ENCODE measurements around the gene DDX17. TPM values are rescaled to one million over a fixed set of nuclear protein-coding genes. Genes with fewer than 3 reads are reported as not detected.

The DDX17 gene
- total and polyA plus RNA-seq, 9 of the 15 experiments (the other 6 are each of a cell fraction or from before 2014, with no cell fraction given) = 17.6 to 421 (median 189) TPM

- TF ChIP-seq E2F6 (IDR thresholded peaks at IDR 0.05; ENCODE audit: borderline replicate concordance in 1 of 2, extremely low read depth in 1 of 2, insufficient read depth in 1 of 2, insufficient read length in 1 of 2, low read depth in 1 of 2, low read length in 1 of 2, poor library complexity in 1 of 2, severe bottlenecking in 1 of 2) = no peak
These were observed 7.0 kb upstream of the DDX17 start (continued) for GRCh38 chr22:38513063-38513462.

DNA sequence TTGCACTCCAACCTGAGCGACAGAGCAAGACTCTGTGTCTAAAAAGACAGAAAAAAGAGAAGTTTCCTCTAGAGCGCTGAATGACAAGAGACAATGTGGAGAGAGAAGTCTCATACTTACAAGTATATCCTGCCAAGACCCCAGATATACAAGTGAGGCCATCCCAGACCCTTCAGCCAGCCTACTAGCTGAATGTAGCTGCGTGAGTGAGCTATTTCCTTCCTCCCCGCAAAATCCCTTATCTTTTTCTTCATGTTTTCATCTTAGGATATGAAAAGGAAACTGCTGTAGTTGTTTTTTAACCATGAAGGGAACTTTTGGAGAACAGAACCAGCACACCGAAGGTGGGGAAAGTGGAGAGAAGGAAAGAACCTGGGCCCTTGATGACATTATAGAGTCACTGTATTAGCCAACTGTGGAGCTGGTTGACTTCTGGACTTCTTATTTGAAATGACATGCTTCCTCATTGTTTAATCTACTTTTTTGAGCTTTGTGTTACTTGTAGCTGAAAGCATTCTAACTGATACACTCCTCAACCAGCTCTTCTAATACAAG, 4.4 kb upstream of the DDX17 start:
- DNase-seq (ENCODE audit: extremely low read depth in 1 of 4, low spot score in 3 of 4) (no peak), ATAC-seq (no peak), FAIRE-seq (no peak)
- Histone ChIP-seq H3K27ac (ENCODE audit: extremely low read depth, low read depth, low read length) (peak overlapping the region; percentile 21; the same call in 1 of the 3 replicates), H3K27me3 (ENCODE audit: control insufficient read depth in 2 of 2, insufficient read depth in 2 of 2, low read length in 2 of 2) (no peaks in the 10 kb centered on the region), H4K20me1 (replicated peaks; ENCODE audit: control insufficient read depth, insufficient read depth, low read length) (no peaks in the 10 kb centered on the region), H3K4me2 (ENCODE audit: insufficient read depth, low read length) (no peak overlapping the region), H3K36me3 (ENCODE audit: control insufficient read depth, insufficient read depth, low read length) (no peaks in the 10 kb centered on the region), H3K9me3 (replicated peaks; ENCODE audit: control insufficient read depth, insufficient read depth, low read depth, low read length) (no peaks in the 10 kb centered on the region), H2AFZ (ENCODE audit: low read depth, low read length) (peak overlapping the region; percentile 75), H3K4me3 (no peak overlapping the region), H3K4me1 (replicated peaks in 1 of 2; ENCODE audit: control insufficient read depth in 2 of 2, insufficient read depth in 2 of 2, low read length in 2 of 2) (peaks cover 32 to 35% of the 10 kb centered on the region in 2 experiments; a peak in 4 of 5 replicates), H3K79me2 (ENCODE audit: control insufficient read depth, insufficient read depth, low read length) (peaks cover 6% of the 10 kb centered on the region), H3K9me1 (ENCODE audit: control insufficient read depth, insufficient read depth, low read length) (no peaks in the 10 kb centered on the region), H3K9ac (ENCODE audit: insufficient read depth in 1 of 2, low read depth in 2 of 2, low read length in 2 of 2) (peak overlapping the region in 1 of 2 experiments; percentile 8; a peak in 1 of 4 replicates)
- intact Hi-C loops (cut with micrococcal nuclease) (loop anchor here (5.0 kb wide), 1 partner anchor 62 kb away; the partner anchor contains the start of gene DMC1), in situ Hi-C loops (cut with MboI) (no loop called here)
- 36% methylated on average over 4 of the region's 5 CpGs for WGBS (ENCODE audit: insufficient coverage, low coverage, missing lambda C conversion rate)
- no TSS peak for BruUV-seq (replicated peaks)
- ChIA-PET POLR2A (interaction anchor here (0.6 to 3.4 kb wide), 5 partner anchors 8 to 304 kb away, joined by 3 to 12 read pairs (median 3); no protein-coding TSS in a partner anchor), CTCF (ENCODE audit: low intra/inter-chr PET ratio) (no interaction called here)
- TF ChIP-seq CEBPG (CRISPR knock-in tag; IDR thresholded peaks at IDR 0.05) (no peak), CEBPG (tag; conservative IDR thresholded peaks at IDR 0.05 in 1 of 2, IDR thresholded peaks at IDR 0.05 in 1 of 2) (no peak), ZNF217 (CRISPR knock-in tag; IDR thresholded peaks at IDR 0.05) (no peak), KLF10 (CRISPR knock-in tag; IDR thresholded peaks at IDR 0.05) (no peak), NRF1 (conservative IDR thresholded peaks at IDR 0.05 in 1 of 2, IDR thresholded peaks at IDR 0.05 in 1 of 2) (0 out of 4 replicates have a peak, but pooled peaks of 1 of the 2 experiments have one; percentile 25), BRD4 (IDR thresholded peaks at IDR 0.05) (no peak), EHMT2 (IDR thresholded peaks at IDR 0.05) (no peak), ILF3 (IDR thresholded peaks at IDR 0.05; ENCODE audit: borderline replicate concordance) (no peak), GTF2F1 (IDR thresholded peaks at IDR 0.05; ENCODE audit: low read depth, low read length) (no peak), PPARD (CRISPR knock-in tag; IDR thresholded peaks at IDR 0.05) (no peak), TBL1XR1 (IDR thresholded peaks at IDR 0.05; ENCODE audit: low read length in 2 of 2) (no peak), HMG20A (CRISPR knock-in tag; conservative IDR thresholded peaks at IDR 0.05) (no peak), IRF9 (tag; IDR thresholded peaks at IDR 0.05) (no peak), MYNN (IDR thresholded peaks at IDR 0.05) (peak; percentile 83), MYNN (CRISPR knock-in tag; IDR thresholded peaks at IDR 0.05) (no peak)
